HG02943 (cell line): Measurements from ENCODE around the gene PPA1.
A peak's percentile ranks its signal among the peaks of the same experiment; 100 is the strongest.
"Not testable (repeated sequence)": the region's sequence is repeated elsewhere in the genome, so short reads cannot be mapped to it uniquely, and the experiment has no call there.

Experiments
- ATAC-seq: cut with Tn5 transposase; IDR thresholded peaks from one replicate; pipeline ENCODE4 v1.9.1; 2021; ENCODE audit warnings: mild to moderate bottlenecking, low read depth, moderate library complexity; ENCODE audit not compliant: unreplicated experiment

PPA1 gene

DNA sequence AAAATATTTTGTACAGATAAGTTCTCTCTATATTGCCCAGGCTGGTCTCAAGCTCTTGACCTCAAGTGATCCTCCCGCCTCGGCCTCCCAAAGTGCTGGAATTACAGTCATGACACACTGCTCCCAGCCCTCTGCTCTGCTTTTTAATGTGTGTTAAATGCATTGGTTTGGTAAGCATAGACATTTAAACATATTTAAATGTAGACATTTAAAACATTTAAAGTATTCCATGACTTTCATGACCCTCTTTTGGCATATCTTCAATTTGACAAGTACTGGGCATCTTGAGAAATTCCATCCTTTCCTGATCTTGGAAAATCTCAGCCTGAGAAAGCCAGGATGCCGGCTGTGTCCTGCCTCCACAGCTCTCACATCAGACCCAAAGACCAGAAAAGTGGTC is 57.7 kb downstream of the PPA1 start:
- no peak for ATAC-seq

DNA sequence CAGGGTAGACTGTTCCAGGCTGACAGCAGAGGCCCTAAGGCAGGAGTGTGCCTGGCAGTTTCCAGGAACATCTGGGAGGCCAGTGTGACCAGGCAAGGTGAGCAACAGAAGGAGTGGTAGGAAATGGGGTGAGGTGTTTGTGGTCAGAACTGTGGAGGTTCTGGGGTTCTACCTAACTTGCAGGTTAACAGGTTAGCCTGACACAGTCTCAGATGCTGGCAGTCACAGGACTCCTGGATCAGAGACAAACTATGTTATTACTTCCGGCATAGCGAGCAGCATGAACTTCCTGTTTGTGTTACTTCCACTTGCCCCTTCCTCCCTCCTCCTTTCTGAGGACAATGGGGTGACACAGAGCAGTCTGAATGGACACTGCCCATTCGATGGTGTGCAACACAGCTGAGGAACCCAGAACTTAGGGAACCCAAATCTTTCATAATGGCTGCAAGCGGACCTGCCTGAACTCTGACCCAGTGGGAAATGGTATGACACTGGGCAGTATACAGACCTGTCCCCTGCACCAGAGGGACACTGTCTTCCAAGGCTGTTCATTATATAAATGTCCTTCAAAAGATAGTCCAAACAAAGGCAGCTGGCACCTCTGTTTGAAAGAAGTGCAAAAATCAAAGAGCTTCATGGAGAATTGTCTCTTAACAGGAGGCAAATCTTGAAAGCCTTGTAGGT is 59.0 kb downstream of the PPA1 start:
- ATAC-seq, result no peak

DNA sequence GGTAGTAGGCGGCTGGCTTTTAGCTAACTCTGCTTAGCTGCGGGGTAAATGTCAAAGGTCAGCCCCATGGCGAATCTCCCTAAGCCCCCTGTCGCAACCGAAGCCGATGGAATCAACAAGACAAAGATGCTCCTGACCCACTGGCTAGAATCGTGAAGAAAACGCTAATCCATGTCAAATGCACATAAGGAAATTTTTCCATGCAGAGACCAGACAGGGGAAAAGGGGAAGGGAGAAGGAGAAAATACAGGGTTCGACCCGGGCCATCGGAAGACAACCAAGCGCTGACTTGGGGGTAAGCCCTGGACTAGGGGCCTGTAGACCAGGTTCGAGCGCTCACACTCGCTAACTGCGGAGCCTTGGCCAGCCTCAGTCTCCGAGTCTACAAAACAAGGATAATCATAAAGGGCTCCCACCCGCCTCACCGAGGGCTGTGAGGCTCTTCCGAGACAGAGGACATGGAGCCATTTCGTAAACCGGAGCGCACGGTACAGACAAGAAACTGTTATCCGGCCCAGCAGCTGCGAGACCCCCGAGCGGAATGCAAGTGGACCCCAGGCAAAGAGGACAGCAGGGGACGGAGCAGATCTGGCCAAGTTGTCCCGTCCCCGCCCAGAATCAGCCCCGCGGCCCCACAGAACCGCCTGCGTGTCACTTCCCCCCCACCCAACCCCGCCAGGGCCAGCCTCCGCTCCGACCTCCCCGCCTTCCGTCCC is 63.4 kb downstream of the PPA1 start:
- peak; percentile 20 for ATAC-seq

DNA sequence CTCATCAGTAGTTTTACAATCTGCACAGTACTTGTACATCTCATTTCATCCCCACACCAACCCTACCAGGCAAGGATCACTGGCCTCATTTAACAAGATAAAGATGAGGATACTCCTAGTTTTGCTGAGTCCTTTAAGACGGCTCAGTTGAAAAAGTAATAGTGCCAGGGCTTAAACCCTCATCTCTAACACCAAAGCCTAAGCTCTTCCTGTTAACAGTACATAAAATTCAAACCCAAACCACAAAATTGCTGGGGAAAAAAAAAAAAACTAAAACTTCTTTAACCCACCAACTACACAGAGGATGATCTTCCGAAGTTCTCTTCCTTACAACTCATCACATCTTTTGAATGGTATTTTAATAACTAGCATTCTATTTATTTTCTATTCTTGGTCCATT is 64.2 kb downstream of the PPA1 start:
- no peak for ATAC-seq

DNA sequence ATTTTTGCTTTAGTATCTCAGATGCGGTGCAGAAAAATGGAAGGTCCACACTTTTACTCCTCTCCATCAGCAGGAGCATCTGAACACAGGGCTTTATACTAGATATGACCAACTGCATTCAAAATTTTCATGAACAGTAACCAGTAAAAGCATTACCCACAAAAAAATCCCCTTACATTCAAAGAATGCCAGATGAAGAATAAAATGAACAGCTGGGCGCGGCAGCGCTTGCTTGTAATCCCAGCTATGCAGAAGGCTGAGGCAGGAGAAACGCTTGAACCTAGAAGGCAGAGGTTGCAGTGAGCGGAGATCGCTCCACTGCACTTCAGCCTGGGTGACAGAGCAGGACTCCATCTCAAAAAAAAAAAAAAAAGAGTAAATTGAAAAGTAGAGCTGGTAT is 66.0 kb downstream of the PPA1 start:
- no peak for ATAC-seq

DNA sequence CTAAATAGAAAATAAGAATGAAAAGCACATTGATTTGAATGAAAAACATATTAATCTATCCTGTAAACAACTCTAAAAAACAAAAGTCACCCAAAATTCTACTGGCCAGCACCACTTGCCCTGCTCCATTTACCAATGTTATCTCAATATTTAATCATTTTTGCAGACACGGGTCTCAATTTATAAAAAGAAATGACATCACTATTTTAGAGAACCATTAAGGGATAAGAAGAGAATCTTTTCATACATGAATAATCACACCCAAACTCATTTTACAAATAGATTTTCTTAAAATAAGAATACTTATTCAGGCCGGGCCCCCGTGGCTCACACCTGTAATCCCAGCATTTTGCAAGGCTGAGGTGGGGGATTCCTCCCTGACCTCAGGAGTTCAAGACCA is 66.8 kb downstream of the PPA1 start:
- no peak for ATAC-seq

DNA sequence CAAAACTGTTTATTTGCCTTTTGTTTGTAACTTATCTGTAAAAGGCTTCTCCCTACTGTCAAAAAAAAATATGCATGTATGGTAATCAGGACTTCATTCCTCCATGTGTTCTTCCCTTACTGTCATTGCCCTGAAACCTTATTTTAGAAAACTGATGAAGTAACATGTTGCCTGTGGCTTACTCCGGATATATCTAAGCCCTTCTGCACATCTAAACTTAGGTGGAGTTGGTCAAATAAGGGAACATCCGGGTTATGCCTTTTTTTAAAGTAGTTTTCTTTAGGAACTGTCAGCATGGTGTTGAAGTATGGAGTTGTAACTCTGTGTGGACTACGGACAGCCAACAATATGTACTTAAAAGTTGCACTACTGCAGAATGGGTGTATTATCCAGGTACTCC is 69.1 kb downstream of the PPA1 start:
- no peak for ATAC-seq

DNA sequence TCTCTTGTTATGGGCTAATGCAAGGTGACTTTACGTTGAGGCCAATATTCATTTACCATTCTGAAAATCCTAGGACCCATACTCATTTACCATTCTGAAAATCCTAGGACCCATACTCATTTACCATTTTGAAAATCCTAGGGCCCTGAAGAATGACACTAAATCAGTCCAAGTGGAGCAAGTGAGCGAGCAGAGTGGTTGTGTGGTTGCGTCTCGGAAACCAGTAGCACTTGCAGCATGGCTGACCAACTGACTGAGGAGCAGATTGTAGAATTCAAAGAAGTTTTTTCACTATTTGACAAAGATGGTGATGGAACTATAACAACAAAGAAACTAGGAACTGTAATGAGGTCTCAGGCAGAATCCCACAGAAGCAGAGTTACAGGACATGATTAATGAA is 69.8 kb downstream of the PPA1 start:
- ATAC-seq, result no peak

DNA sequence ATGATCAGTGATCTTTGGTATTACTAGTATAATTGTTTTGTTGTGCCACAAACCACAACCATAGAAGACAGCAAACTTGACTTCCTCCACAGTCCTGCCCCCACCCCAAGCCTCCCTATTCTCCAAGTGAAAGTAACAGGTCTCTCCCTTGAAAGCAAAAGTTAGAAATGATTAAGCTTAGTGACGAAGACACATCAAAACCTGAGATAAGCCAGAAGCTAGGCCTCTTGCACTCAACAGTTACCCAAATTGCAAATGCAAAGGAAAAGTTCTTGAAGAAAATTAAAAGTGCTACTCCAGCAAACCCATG is 70.4 kb downstream of the PPA1 start:
- ATAC-seq, result peak; percentile 72

DNA sequence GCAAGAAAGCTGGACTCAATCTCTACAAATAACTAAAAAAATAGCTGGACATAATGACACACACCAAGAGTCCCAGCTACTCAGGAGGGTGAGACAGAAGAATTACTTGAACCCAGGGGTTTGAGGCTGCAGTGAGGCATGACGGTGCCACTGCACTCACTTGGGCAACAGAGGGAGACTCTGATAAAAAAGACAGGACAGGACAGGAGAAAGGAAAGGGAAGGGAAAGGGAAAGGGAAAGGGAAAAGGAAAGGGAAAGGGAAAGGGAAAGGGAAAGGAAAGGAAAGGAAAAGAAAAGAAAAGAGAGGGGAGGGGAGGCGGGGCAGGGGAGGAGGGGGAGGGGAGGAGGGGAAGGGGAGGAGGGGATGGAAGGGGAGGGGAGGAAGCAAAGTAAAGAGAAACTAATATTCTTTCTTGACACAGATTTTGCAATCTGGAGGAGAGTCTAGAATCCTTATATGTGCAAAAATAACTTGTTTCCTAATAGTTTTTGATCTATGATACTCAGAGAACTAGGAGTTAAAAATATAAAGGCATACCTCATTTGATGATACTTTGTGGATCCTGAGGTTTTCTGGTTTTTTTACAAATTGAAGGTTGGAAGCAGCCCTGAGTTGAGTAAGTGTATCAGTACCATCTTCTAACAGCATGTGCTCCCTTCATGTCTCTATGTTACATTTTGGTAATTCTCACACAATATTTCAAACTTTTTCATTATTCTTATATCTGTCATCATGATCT is 70.9 kb downstream of the PPA1 start:
- ATAC-seq, result no peak

DNA sequence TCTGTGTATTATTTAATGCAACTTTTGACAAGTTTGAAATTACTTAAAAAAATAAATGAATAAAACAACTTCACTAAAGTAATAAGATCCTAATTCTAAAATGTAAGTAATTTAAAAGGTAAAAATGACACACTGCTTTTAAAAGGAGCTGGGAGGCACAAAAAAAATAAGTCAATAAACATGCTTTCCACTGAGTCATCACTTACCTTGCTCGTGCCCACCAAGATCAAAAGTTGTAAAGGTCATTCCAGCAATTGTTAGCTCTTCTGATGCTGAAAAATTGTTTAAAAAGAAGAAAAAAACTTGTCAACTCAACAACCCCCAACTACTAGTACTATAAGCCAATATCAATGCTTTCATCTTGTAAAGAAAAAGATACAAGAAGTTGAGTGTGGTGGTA is 72.4 kb downstream of the PPA1 start:
- ATAC-seq, result no peak

DNA sequence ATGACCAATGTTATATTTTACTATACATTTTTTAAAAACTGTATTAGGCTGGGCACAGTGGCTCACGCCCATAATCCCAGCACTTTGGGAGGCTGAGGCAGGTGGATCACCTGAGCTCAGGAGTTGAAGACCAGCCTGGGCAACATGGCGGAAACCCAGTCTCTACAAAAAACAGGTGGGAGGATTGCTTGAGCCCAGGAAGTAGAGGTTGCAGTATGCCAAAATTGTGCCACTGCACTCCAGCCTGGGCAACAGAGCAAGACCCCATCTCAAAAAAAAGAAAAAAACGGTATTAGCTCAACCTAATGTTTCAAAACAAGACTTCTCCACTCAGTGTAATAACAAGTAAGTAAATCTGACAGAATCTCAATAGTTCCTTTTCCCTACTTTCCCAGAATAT is 73.9 kb downstream of the PPA1 start:
- not testable (repeated sequence) for ATAC-seq

DNA sequence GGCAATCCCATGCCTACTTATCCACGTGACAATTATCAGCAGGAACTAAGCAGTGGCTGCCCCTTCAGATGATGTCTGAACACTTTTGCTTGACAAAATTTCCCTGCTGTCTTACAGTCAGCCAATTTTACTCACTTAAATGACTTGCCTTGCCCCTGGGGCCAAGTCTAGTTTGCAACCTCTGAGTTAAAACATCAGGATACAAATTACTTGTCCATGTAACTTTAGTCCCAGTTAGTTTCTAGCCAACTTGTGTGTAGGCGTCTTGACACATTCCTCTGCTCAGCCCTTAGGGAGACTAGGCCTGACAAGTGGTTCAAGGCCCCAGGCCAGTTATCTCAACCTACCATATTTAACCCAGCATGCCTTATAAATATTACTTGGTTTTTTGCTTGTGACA is 75.1 kb downstream of the PPA1 start:
- no peak for ATAC-seq

DNA sequence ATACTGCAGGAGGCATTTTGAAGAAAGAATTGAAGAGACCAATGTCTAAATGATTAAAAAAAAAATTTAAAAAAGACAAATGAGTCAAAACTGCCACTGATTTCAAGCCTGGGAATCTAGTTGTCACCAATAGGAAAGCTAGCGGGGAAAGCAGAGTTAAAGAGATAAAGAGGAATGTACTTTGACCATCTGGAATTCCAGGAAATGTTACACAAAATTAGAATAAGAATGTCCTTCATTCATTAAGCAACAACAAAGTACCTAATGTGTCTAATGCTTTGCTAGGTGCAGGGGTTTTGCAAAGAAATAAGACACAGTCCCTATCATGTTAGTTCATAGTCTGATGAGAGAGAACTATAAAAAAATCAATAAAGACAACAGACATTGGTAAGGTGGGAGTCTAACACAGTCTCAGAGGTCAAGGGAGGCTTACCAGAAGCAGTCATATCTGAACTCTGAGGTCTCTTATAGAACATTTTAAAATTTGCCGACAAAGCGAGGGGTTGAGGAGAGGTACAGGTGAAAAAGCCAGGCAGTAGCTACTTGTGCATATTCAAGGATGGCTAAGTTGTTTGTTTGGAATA is 77.9 kb downstream of the PPA1 start:
- ATAC-seq, result no peak
